ENCODE measurements around the gene EXOC3L2. TPM values are rescaled to one million over a fixed set of nuclear protein-coding genes. Genes with fewer than 3 reads are reported as not detected.

EXOC3L2 gene
- total RNA-seq, 2 donors from 2014 or later: 2.2 to 2.4 TPM

DNA sequence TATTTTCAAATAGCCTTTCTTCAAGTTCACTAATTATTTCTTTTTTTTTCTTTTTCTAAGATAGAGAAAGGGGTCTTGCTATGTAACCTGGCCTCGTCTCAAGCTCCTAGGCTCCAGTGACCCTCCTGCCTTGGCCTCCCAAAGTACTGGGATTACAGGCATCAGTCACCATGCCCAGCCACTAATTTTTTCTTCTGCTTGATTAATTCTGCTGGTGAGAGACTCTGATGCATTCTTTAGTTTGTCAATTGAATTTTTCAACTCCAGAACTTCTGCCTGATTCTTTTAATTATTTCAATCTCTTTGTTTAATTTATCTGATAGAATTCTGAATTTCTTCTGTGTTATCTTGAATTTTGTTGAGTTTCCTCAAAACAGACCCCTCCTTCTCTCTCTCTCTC, 55.2 kb downstream of the EXOC3L2 start:
- no peaks in the 10 kb centered on the region for H3K27me3 ChIP-seq (replicated peaks; ENCODE audit: insufficient read depth)
- no peaks in the 10 kb centered on the region for H3K36me3 ChIP-seq
- no peak overlapping the region for H3K4me3 ChIP-seq
- ATAC-seq (ENCODE audit: insufficient number of reproducible peaks, low FRiP score, low read depth) (no peak), DNase-seq (ENCODE audit: low spot score) (no peak)
- no peak for TF ChIP-seq CTCF (IDR thresholded peaks at IDR 0.05)
- H3K9me3 ChIP-seq: no peaks in the 10 kb centered on the region
- H3K4me1 ChIP-seq (ENCODE audit: control insufficient read depth in 1 of 2, low read depth in 2 of 2): no peaks in the 10 kb centered on the region
- H3K27ac ChIP-seq: no peak overlapping the region

DNA sequence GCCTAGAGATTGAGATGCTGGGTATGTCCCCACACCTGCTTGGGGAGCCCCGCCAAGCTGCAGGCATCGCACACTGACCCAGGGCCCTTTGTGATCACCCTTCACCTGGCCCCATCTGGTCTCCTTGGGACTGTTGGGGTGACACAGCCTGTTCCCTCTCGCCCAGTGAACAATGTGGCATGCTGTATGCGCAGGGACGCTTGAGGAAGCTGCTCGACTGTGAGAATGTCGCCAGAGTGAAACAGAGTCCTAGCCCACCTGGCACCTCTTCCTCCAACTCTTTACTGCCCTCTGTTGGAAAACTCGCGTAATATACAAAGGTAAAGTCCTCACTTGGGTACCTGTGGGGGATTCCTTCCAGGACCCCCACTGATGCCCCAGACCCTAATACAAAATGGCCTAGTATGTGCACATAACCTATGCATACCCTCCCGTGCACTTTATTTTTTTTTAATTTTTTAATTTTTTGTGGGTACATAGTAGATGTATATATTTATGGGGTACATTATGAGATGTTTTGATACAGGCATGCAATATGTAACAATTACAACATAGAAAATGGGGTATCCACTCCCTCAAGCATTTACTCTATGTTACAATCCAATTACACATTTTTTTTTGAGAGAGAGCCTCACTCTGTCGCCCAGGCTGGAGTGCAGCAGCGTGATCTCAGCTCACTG, 57.6 kb downstream of the EXOC3L2 start:
- peak; percentile 20 for TF ChIP-seq CTCF (IDR thresholded peaks at IDR 0.05)
- H3K27me3 ChIP-seq (replicated peaks; ENCODE audit: insufficient read depth): no peaks in the 10 kb centered on the region
- H3K27ac ChIP-seq: no peak overlapping the region
- no peaks in the 10 kb centered on the region for H3K9me3 ChIP-seq
- no peaks in the 10 kb centered on the region for H3K36me3 ChIP-seq
- DNase-seq (ENCODE audit: low spot score) (no peak), ATAC-seq (ENCODE audit: insufficient number of reproducible peaks, low FRiP score, low read depth) (no peak)
- H3K4me1 ChIP-seq (ENCODE audit: control insufficient read depth in 1 of 2, low read depth in 2 of 2): no peaks in the 10 kb centered on the region
- H3K4me3 ChIP-seq: no peak overlapping the region

DNA sequence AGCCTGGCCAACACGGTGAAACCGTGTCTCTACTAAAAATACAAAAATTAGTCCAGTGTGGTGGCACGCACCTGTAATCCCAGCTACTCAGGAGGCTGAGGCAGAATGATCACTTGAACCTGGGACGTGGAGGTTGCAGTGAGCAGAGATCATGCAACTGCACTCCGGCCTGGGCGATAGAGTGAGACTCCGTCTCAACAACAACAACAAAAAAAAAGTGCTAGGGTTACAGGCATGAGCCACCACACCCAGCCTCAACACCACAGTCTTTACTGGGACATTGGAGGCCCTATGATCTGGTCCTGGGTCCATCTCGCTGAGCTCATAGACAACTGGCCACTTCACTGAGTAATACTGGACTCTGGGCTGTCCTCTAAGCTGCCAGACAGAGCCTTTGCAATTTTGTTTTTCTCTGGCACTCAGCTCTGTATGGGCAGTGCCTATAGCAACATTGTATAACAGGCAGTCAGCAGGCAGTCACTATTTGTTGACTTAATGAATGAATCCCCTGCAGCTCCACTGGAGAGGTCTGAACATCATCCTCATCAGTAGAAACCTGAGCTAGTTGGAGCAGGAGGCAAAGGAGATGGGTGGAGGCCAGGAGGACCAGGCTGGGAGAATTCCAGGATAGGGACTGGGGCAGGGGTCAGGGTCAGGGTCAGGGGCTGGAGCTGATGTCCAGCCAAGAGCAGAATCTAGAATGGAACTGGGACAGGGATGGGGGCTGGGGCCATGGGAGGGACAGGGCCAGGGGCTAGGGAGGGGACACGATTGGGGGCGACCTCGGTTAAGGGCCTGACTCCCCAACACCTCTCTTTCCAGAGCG, 58.5 kb downstream of the EXOC3L2 start:
- Histone ChIP-seq H3K27me3 (replicated peaks; ENCODE audit: insufficient read depth) (no peaks in the 10 kb centered on the region), H3K36me3 (peaks cover under 1% of the 10 kb centered on the region), H3K9me3 (no peaks in the 10 kb centered on the region), H3K27ac (no peak overlapping the region), H3K4me3 (no peak overlapping the region), H3K4me1 (ENCODE audit: control insufficient read depth in 1 of 2, low read depth in 2 of 2) (peaks cover 0 to under 1% of the 10 kb centered on the region in 2 donors)
- ATAC-seq (ENCODE audit: insufficient number of reproducible peaks, low FRiP score, low read depth) (no peak), DNase-seq (ENCODE audit: low spot score) (no peak)
- TF ChIP-seq CTCF (IDR thresholded peaks at IDR 0.05): no peak

- H3K36me3 ChIP-seq: peaks cover 8% of the 10 kb centered on the region
- H3K9me3 ChIP-seq: no peaks in the 10 kb centered on the region
- TF ChIP-seq CTCF (IDR thresholded peaks at IDR 0.05): no peak
- no peak overlapping the region for H3K4me3 ChIP-seq
- ATAC-seq (ENCODE audit: insufficient number of reproducible peaks, low FRiP score, low read depth) (no peak), DNase-seq (ENCODE audit: low spot score) (no peak)
- no peaks in the 10 kb centered on the region for H3K27me3 ChIP-seq (replicated peaks; ENCODE audit: insufficient read depth)
- no peak overlapping the region for H3K27ac ChIP-seq
- H3K4me1 ChIP-seq (ENCODE audit: control insufficient read depth in 1 of 2, low read depth in 2 of 2): peaks cover 20 to 22% of the 10 kb centered on the region in 2 donors
Observed at GRCh38 chr19:45184115-45184514, 61.1 kb downstream of the EXOC3L2 start.

DNA sequence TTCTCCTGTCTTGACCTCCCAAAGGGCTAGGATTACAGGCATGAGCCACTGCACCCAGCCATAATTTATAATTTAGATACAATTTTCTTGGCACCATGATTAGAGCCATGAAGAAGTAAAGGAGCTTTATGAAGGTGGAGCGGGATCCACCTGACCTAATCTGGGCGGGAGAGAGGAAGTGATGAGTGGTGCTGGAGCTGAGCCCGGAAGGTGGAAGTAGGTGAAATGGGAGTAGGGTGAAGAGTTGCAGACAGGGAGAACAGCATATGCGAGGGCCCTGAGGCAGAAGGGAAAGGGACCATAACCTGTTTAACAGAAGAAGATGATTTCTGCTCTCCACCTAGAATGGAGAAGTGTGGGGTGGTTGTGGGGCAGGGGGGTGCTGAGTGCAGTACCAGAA, 62.4 kb downstream of the EXOC3L2 start:
- ATAC-seq (ENCODE audit: insufficient number of reproducible peaks, low FRiP score, low read depth): no peak
- no peak overlapping the region for H3K4me3 ChIP-seq
- TF ChIP-seq CTCF (IDR thresholded peaks at IDR 0.05): no peak

More for the DNA sequence above, 62.4 kb downstream of the EXOC3L2 start:
- Histone ChIP-seq H3K9me3 (no peaks in the 10 kb centered on the region), H3K4me1 (ENCODE audit: control insufficient read depth in 1 of 2, low read depth in 2 of 2) (peaks cover 20 to 24% of the 10 kb centered on the region in 2 donors), H3K36me3 (peaks cover 8% of the 10 kb centered on the region), H3K27ac (no peak overlapping the region), H3K27me3 (replicated peaks; ENCODE audit: insufficient read depth) (no peaks in the 10 kb centered on the region)
- no peak for DNase-seq (ENCODE audit: low spot score)
